GM12878 (cell line): ENCODE measurements around the gene HMCN2. TPM values are rescaled to one million over a fixed set of nuclear protein-coding genes. Genes with fewer than 3 reads are reported as not detected.

Experiments used
- ATAC-seq: fragments of 200-7000 bp; cut with Tn5 transposase; 3 replicates; pipeline ENCODE4 v1.9.1; 2020; ENCODE audit warnings: mild to moderate bottlenecking, moderate library complexity
- BruUV-seq: library from RNA; stranded (reverse); fragments of 400-500 nt; replicated peaks from 2 replicates; lab custom pipeline; 2021; lab: Mats Ljungman, UMichigan
- CTCF ChIA-PET: fragments of 300-600 bp; sonication (Branson Sonifier 250); formaldehyde crosslinking; extraction: SDS; loops from one replicate; lab custom pipeline; 2021; ENCODE audit warnings: inconsistent platforms; lab: Yijun Ruan, JAX
- POLR2A ChIA-PET: fragments of 350-600 bp; formaldehyde crosslinking; extraction: SDS; loops from one replicate; lab custom pipeline; 2021; ENCODE audit warnings: inconsistent platforms; lab: Charles Lee
- RAD21 ChIA-PET: fragments of 300-600 bp; sonication (Branson Sonifier 250); formaldehyde crosslinking; loops from one replicate; lab custom pipeline; 2023; ENCODE audit warnings: antibody characterized with exemption; ENCODE audit not compliant: unreplicated experiment; lab: Charles Lee
- SMC1A ChIA-PET: fragments of 300-600 bp; sonication (Branson Sonifier 250); formaldehyde crosslinking; loops from one replicate; lab custom pipeline; 2023; ENCODE audit not compliant: unreplicated experiment, uncharacterized antibody; lab: Charles Lee
- DNase-seq: peaks from one replicate; pipeline ENCODE4 v3.0.0-alpha.2; 2011; ENCODE audit warnings: low read depth, low spot score
- FAIRE-seq: peaks from 3 replicates; lab custom pipeline; 2011; peaks lifted over from hg19 to GRCh38; lab: Jason Lieb, UNC
- H2AFZ ChIP-seq: 2 replicates; pipeline ENCODE4 v1.6.0; 2011; ENCODE audit warnings: low read depth, low read length, control low read depth; ENCODE audit not compliant: control insufficient read depth
- H3K27ac ChIP-seq: 2 replicates; pipeline ENCODE4 v1.5.1; 2011; ENCODE audit warnings: control low read depth; ENCODE audit not compliant: control insufficient read depth, insufficient read depth
- H3K27me3 ChIP-seq, 2 experiments: replicated peaks in 1 of 2; 2 replicates each; pipeline versions ENCODE4 v1.6.0 to v1.6.1; 2011; ENCODE audit warnings: low read length in 1 of 2; ENCODE audit not compliant: control insufficient read depth in 2 of 2, insufficient read depth in 2 of 2
- H3K36me3 ChIP-seq, 2 experiments: 2 replicates each; pipeline ENCODE4 v1.5.1; 2011; ENCODE audit warnings: low read length in 1 of 2; ENCODE audit not compliant: control insufficient read depth in 2 of 2, insufficient read depth in 2 of 2
- H3K4me1 ChIP-seq: 2 replicates; pipeline ENCODE4 v1.6.1; 2011; ENCODE audit warnings: mild to moderate bottlenecking, low read length, moderate library complexity, mixed read lengths; ENCODE audit not compliant: control insufficient read depth, insufficient read depth
- H3K4me2 ChIP-seq: 2 replicates; pipeline ENCODE4 v1.6.0; 2011; ENCODE audit warnings: control low read depth; ENCODE audit not compliant: control insufficient read depth, insufficient read depth
- H3K4me3 ChIP-seq: fragments of 200-600 bp; sonication (generic); 2 replicates; pipeline ENCODE4 v1.5.1; 2016
- H3K79me2 ChIP-seq: 2 replicates; pipeline ENCODE4 v1.6.0; 2011; ENCODE audit warnings: low read length; ENCODE audit not compliant: control insufficient read depth, insufficient read depth
- H3K9ac ChIP-seq: 2 replicates; pipeline ENCODE4 v1.8.0; 2011; ENCODE audit warnings: low read length, control low read depth, mixed read lengths; ENCODE audit not compliant: control insufficient read depth, insufficient read depth
- H3K9me3 ChIP-seq: replicated peaks from 3 replicates; pipeline ENCODE4 v1.5.1; 2011; ENCODE audit warnings: mild to moderate bottlenecking, low read length; ENCODE audit not compliant: control insufficient read depth, insufficient read depth
- H4K20me1 ChIP-seq: 2 replicates; pipeline ENCODE4 v1.6.0; 2011; ENCODE audit not compliant: control insufficient read depth, insufficient read depth
- RCOR1 ChIP-seq: conservative IDR thresholded peaks from 2 replicates; pipeline ENCODE4 v1.6.1; 2012; ENCODE audit warnings: low read depth, low read length, improper control_type of control experiment
- SUPT20H ChIP-seq: IDR thresholded peaks from 2 replicates; pipeline ENCODE4 v1.6.1; 2011; ENCODE audit warnings: low read depth, mild to moderate bottlenecking, low read length, moderate library complexity, borderline replicate concordance; ENCODE audit not compliant: control insufficient read depth
- WGBS: methylation state at CpG from one replicate; pipeline ENCODE4 v1.1.6; 2016; ENCODE audit warnings: low lambda C conversion rate; ENCODE audit not compliant: insufficient replicate concordance, insufficient coverage; ENCODE audit errors: missing lambda C conversion rate; 5-methylcytosine and 5-hydroxymethylcytosine counted together
- in situ Hi-C: fragments of 300-500 bp; cut with MboI; formaldehyde crosslinking; loops from 9 replicates; pipeline ENCODE4 v1.14.3; 2018; ENCODE audit warnings: mixed read lengths
- intact Hi-C: fragments of 100-400 bp; cut with micrococcal nuclease; formaldehyde crosslinking; loops from one replicate; pipeline ENCODE4 v1.14.2; 2022; ENCODE audit not compliant: unreplicated experiment
- polyA plus RNA-seq, 11 experiments: library from polyadenylated mRNA; depleted of rRNA in 4 of 11; unstranded in 6 of 11; stranded (reverse) in 5 of 11; fragments of >200 nt; fragmentation: Nextera tagmentation in 4 of 11; fragmentation: Illumina TruSeq in 1 of 11; extraction: Ambion mirVana in 4 of 11; extraction: Trizol in 1 of 11; gene quantifications; 1 replicate in 1 of 11; 2 replicates in 10 of 11; pipeline versions ENCODE4 v1.2.1 to v1.2.3, GENCODE V29; 2011 to 2016; ENCODE audit warnings: inconsistent platforms in 2 of 11, missing spikeins in 2 of 11, low read depth in 1 of 11
- total RNA-seq, 4 experiments: library from RNA; depleted of rRNA in 3 of 4; stranded (reverse); fragments of >200 nt in 3 of 4; fragmentation: Illumina TruSeq in 1 of 4; extraction: Trizol in 1 of 4; gene quantifications; 2 replicates each; pipeline versions ENCODE4 v1.2.1 to v1.2.3, GENCODE V29; 2013 to 2021
- TF ChIP-seq, protein P1 (sequence below): IDR thresholded peaks from 2 replicates; pipeline ENCODE4 v1.6.1; 2011; ENCODE audit warnings: mild to moderate bottlenecking, low read depth, low read length, moderate library complexity; ENCODE audit not compliant: insufficient replicate concordance

Gene HMCN2
- total and polyA plus RNA-seq, 10 of the 15 experiments (the other 5 are each of a cell fraction or from before 2014, with no cell fraction given), result 0.04 TPM; not detected in 9

DNA sequence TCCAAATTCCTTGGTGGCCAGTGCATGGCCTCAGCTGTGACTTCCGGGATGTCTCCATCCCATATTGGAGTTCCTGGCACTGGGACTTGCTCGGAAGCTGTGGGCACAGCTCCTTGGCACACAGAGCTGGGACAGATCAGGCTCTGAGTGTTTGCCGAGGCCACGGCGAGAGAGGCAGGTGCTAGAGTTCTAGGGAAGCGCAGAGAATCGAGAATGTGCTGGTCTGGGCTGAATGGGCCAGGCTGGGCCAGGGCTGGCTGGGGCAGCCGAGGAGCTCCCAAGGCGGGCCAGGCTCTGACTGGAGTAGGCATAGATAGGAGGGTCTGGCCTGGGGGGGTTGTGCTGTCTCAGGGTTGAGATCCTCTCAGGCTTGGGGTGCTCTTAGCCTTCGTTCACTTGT is 45.4 kb downstream of the HMCN2 start (continued):
- TF ChIP-seq, protein P1, sequence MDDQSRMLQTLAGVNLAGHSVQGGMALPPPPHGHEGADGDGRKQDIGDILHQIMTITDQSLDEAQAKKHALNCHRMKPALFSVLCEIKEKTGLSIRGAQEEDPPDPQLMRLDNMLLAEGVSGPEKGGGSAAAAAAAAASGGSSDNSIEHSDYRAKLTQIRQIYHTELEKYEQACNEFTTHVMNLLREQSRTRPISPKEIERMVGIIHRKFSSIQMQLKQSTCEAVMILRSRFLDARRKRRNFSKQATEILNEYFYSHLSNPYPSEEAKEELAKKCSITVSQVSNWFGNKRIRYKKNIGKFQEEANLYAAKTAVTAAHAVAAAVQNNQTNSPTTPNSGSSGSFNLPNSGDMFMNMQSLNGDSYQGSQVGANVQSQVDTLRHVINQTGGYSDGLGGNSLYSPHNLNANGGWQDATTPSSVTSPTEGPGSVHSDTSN, result no peak

DNA sequence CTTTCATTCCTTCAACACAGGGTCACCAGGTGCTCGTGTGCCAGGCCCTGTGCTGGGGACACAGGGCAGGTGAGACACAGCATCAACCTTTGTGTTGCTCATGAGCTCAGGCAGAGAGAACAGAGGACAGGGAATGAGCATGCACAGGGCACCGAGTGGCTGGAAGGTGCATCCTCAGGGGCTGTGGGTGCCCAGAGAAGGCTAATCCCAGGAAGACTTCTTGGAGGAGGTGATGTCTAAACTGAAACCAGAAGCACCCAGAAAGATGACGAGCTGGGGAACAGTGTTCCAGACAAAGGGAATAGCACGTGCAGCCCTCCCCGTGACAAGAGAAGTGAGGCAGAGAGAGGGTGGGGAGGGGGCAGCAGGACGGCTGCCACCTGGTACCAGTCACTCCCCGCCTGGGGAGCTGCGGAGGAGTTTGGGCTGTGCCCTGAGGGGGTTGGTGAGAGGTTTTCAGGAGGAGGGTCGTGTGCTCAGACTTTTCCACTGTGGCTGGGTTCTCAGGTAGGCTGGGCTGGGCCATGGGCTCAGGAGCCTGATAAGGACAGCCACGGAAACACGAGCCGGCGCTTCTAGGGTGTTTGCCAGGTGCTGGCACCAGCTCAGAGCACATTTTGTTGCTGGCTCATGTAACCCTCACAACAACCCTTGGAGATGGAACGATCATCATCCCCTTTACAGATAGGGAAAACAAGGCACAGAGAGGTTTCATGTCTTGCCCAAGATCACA is 46.0 kb downstream of the HMCN2 start:
- TF ChIP-seq SUPT20H (no peak), RCOR1 (no peak)
- TF ChIP-seq, all 136 proteins: peak for 0
- H3K4me2 ChIP-seq, result no peak overlapping the region
- ATAC-seq (no peak), FAIRE-seq (no peak), DNase-seq (no peak)
- H3K36me3 ChIP-seq, result no peaks in the 10 kb centered on the region
- H4K20me1 ChIP-seq, result no peaks in the 10 kb centered on the region
- in situ Hi-C loops, result no loop called here
- WGBS, result 36% methylated on average over 13 of the region's 14 CpGs
- POLR2A ChIA-PET, result no interaction called here
- H3K79me2 ChIP-seq, result no peaks in the 10 kb centered on the region
- no peaks in the 10 kb centered on the region for H3K9me3 ChIP-seq
- SMC1A ChIA-PET, result no interaction called here
- H3K4me1 ChIP-seq, result peaks cover 11% of the 10 kb centered on the region
- no peak overlapping the region for H3K27ac ChIP-seq
- H3K4me3 ChIP-seq, result no peak overlapping the region
- no peaks in the 10 kb centered on the region for H3K27me3 ChIP-seq
- intact Hi-C loops, result no loop called here
- H3K9ac ChIP-seq, result no peak overlapping the region
- RAD21 ChIA-PET, result no interaction called here
- H2AFZ ChIP-seq, result no peak overlapping the region
- BruUV-seq, result no TSS peak
- CTCF ChIA-PET, result interaction anchor here (0.7 kb wide), 1 partner anchor 150 kb away, joined by 3 read pairs; no protein-coding TSS in a partner anchor
